WERI-Rb-1 (cell line): ENCODE measurements around the gene HSPB6.
A peak's percentile ranks its signal among the peaks of the same experiment; 100 is the strongest.

Experiments used
- DNase-seq: peaks from one replicate; pipeline ENCODE4 v3.0.0-alpha.2; 2020
- H3K27ac ChIP-seq: fragments of 250-450 bp; sonication (Bioruptor Pico); 2 replicates; pipeline ENCODE4 v1.5.1; 2020; ENCODE audit warnings: mild to moderate bottlenecking, moderate library complexity
- H3K27me3 ChIP-seq: fragments of 250-450 bp; sonication (Bioruptor Pico); 2 replicates; pipeline ENCODE4 v1.5.1; 2021; ENCODE audit warnings: mild to moderate bottlenecking, low read depth, moderate library complexity; ENCODE audit not compliant: insufficient read depth, severe bottlenecking
- H3K36me3 ChIP-seq: fragments of 250-450 bp; sonication (Bioruptor Pico); 2 replicates; pipeline ENCODE4 v1.5.1; 2020; ENCODE audit warnings: mild to moderate bottlenecking, moderate library complexity
- H3K4me3 ChIP-seq: 2 replicates; pipeline ENCODE4 v1.5.1; 2011; ENCODE audit warnings: low read depth, mild to moderate bottlenecking, control low read depth, low read length
- H3K9me3 ChIP-seq: fragments of 250-450 bp; sonication (Bioruptor Pico); 2 replicates; pipeline ENCODE4 v1.5.1; 2021; ENCODE audit warnings: mild to moderate bottlenecking, moderate library complexity; ENCODE audit not compliant: severe bottlenecking
- CTCF ChIP-seq: IDR thresholded peaks from 2 replicates; pipeline ENCODE4 v1.5.1; 2011; ENCODE audit warnings: low read depth, mild to moderate bottlenecking, control low read depth, inconsistent platforms, low read length

HSPB6 gene

GRCh38 chr19:35740423-35741202 lies 16.2 kb downstream of the HSPB6 start:
- Histone ChIP-seq H3K27me3 (no peaks in the 10 kb centered on the region), H3K4me3 (peak overlapping the region; percentile 72), H3K36me3 (peaks cover 43% of the 10 kb centered on the region), H3K9me3 (no peaks in the 10 kb centered on the region), H3K27ac (peak overlapping the region; percentile 91)
- DNase-seq, result peak; percentile 99
- TF ChIP-seq CTCF, result no peak; the same call in 1 of the 2 replicates

- no peak for TF ChIP-seq CTCF
- Histone ChIP-seq H3K27ac (peak overlapping the region; percentile 79), H3K36me3 (peaks cover 45% of the 10 kb centered on the region), H3K27me3 (no peaks in the 10 kb centered on the region), H3K4me3 (peak overlapping the region; percentile 72), H3K9me3 (no peaks in the 10 kb centered on the region)
- DNase-seq, result no peak
Observed at GRCh38 chr19:35740108-35740422, 16.8 kb downstream of the HSPB6 start.

DNA sequence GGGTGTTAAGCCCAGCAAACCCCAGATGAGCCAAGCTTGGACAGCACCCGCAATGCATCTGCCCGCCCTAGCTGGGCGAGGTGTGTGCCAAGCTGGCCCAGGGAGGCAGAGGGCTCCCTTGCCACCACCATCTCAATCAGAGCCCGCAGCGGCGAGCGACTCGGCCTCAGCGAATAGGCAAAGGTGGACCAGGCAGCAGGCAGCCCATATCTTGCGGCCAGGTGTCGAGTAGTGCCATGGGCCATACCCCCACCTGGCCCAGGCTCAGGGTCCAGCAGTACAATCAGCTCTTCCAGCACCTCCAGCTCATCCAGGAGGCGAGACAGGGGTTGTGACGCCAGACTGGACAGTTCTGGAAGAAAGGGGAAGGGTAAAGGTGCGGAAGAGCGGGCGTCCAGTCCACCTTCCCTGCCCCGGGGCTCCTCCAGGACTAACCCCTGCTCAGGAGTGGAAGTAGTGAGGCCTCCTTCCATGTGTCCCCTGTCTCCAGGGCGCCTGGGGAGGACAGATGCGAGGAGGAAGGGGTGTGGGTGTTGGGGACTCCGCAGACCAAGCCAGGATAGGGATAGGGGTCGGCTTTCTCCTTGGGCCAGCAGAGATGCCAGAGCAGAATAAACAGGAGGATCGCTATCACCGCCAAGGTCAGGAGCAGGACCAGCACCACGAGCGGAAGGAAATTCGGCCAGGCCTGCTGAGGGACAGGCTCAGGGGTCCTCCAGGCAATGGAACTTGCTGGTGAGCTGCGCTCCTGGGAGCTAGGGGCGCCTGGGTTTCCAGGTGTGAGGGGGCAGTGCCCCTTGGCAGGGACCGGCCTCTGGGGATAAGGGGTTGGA lies 17.3 kb downstream of the HSPB6 start:
- Histone ChIP-seq H3K36me3 (peaks cover 49% of the 10 kb centered on the region), H3K27me3 (no peaks in the 10 kb centered on the region), H3K9me3 (no peaks in the 10 kb centered on the region), H3K27ac (peak overlapping the region; percentile 79), H3K4me3 (peak overlapping the region; percentile 72)
- TF ChIP-seq CTCF, result no peak
- DNase-seq, result no peak

GRCh38 chr19:35738887-35739229 lies 18.0 kb downstream of the HSPB6 start:
- H3K4me3 ChIP-seq, result no peak overlapping the region
- no peak overlapping the region for H3K27ac ChIP-seq
- peaks cover 55% of the 10 kb centered on the region for H3K36me3 ChIP-seq
- no peak for DNase-seq
- H3K27me3 ChIP-seq, result no peaks in the 10 kb centered on the region
- H3K9me3 ChIP-seq, result no peaks in the 10 kb centered on the region
- no peak for TF ChIP-seq CTCF

DNA sequence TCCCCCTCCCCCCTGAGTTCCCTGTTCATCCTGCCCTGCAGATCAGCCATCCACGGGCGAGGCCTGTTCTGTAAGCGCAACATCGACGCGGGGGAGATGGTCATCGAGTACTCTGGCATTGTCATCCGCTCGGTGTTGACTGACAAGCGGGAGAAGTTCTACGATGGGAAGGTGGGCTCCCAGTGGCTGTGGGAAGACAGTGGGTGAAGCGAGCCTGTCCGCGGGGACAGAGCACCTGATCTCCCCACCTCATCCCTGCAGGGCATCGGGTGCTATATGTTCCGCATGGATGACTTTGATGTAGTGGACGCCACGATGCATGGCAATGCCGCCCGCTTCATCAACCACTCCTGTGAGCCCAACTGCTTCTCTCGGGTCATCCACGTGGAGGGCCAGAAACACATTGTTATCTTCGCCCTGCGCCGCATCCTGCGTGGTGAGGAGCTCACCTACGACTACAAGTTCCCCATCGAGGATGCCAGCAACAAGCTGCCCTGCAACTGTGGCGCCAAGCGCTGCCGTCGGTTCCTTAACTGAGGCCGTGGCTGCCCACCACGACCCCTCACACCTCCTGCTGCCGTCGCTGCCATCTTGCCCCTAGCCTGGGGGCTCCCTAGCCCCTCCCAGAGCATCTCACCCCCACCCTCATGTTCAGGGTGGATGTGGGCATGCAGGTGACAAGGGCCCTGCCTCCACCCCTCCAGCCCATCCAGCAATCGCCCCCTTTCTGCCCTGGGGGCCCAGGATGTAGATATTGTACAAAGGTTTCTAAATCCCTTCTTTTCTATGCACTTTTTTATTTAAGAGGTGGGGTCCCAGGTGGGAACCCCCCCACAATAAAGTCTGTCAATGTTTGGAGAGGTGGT lies 18.6 kb downstream of the HSPB6 start:
- H3K4me3 ChIP-seq, result no peak overlapping the region
- DNase-seq, result no peak
- no peaks in the 10 kb centered on the region for H3K27me3 ChIP-seq
- H3K36me3 ChIP-seq, result peaks cover 61% of the 10 kb centered on the region
- no peak overlapping the region for H3K27ac ChIP-seq
- TF ChIP-seq CTCF, result no peak
- H3K9me3 ChIP-seq, result no peaks in the 10 kb centered on the region
